GM12874 (cell line): ENCODE data around the gene TXNRD2.

ENCODE experiments used
- CTCF ChIP-seq: IDR thresholded peaks from 2 replicates; pipeline ENCODE4 v1.5.1; 2011; ENCODE audit warnings: low read depth, mild to moderate bottlenecking, control low read depth, low read length, moderate library complexity; ENCODE audit not compliant: insufficient read depth

Gene TXNRD2

GRCh38 chr22:19834599-19834998, 107.0 kb downstream of the TXNRD2 start:
- TF ChIP-seq CTCF: no peak

DNA sequence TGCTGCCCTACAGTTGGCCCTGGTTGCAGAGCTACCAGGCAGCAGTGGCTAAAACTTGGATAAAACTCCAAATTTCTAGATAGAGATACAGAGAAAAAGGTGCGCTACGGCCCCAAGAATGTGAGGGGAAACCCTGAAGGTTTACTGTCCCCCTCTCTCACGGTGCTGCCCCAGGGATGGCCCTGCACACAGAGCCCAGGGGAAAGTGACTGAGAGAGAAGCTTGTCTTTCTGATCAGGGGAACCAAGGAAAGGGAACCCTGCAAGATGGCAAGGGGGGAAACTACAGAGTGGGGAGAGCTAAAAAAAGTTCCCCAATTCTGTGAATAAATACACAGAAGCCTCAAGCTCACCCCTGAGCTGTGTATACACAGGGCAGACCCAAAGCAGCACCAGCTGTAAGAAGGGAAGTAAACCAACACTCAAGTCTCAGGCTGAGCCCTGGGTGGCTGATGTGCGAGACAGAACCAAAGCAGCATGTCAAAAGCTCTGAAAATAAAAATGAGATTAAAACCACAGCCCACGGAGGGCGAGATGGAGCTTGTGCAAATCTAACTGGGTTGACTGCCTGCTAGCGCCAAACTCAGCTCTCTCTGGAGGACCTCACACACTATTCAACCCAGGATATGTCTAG, 109.0 kb downstream of the TXNRD2 start:
- no peak for TF ChIP-seq CTCF

- TF ChIP-seq CTCF: no peak
These were observed 110.6 kb downstream of the TXNRD2 start for GRCh38 chr22:19831016-19831415.

DNA sequence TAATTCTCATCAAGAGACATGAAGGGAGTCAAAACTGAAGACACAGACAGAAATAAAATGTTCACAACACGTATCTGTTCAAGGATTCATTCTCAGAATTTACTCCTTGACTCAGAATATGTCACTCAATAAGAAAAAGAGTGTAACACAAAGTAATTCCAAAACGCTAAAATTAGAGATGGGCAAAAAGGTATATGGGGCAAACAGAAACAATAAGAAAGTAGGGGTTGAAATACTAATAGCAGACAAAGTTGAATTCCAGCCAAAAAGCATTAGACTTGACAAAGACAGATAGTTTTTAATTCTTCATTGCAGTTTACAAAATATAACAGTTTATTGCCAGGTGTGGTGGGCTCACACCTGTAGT, 113.6 kb downstream of the TXNRD2 start:
- no peak for TF ChIP-seq CTCF

DNA sequence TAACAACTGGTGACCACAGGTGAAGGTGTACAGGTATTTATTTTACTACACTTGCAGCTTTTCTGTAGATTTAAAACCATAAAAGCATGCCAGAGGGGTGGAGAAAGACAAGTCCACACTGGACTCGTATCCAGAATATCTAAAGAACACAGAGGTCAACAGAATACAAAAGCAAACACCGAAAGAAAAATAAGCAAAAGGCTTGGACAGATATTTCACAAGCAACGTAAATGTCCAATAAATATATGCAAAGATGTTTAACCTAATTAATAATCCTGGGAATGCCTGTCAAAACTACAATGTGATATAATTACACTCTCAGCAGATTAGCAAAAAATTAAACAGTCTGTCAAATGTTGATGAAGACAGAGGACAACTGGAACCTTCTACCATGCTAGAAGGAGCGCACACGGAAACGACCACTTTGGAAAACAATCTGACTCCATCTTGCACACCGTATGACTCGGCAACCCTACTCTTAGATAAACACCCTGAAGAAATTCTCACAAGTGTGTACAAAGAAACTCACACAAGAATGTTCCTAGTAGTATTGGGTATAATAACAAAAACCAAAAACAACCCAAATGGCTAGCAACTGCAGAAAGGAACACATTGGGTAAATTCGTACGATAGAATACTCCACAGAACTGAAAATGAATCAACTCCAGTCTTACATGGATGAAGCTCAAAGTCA, 114.1 kb downstream of the TXNRD2 start:
- no peak for TF ChIP-seq CTCF

GRCh38 chr22:19826619-19826950, 115.0 kb downstream of the TXNRD2 start:
- no peak for TF ChIP-seq CTCF

DNA sequence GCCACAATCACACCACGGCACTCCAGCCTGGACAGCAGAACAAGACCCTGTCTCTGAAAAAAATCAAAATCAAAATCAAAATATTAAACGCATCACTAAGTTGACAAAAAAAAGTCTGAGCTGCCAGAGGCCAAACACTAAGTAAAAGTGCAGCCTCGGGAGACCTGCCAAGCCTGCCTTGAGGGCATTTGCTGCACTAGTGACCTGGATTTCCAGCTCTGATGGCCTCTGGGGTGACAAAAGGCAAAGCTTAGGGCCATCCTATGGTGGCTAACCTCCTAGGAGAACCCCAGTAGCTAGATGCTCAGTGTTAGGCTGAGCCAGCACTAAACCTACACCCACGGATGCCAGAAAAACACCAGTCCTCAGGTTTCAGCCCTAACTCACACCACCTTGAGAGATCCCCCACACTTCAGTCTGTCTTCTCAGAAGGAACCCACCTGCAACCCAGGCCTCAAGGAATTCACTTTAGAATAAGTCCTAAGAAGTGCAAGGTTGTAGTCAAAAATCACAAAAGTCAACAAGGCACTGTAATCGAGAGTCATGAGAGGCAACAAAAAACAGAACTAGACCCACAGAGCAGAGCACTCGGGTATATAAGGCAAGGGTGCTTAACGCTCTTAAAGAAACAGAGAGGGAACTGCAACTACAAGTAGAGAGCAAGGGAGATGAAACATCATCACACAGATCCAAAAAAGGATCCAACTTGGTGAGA, 115.6 kb downstream of the TXNRD2 start:
- no peak for TF ChIP-seq CTCF
